Ishikawa (cell line): ENCODE data around the gene PIEZO1.

Experiments used
- CEBPB ChIP-seq: IDR thresholded peaks from 2 replicates; pipeline ENCODE4 v1.6.1; 2012
- EGR1 ChIP-seq: IDR thresholded peaks from 2 replicates; pipeline ENCODE4 v1.6.1; 2012
- EP300 ChIP-seq: IDR thresholded peaks from 2 replicates; pipeline ENCODE4 v1.6.1; 2012; ENCODE audit warnings: borderline replicate concordance
- FOXM1 ChIP-seq: IDR thresholded peaks from 2 replicates; pipeline ENCODE4 v1.6.1; 2012; ENCODE audit warnings: low read depth, borderline replicate concordance
- NFIC ChIP-seq: IDR thresholded peaks from 2 replicates; pipeline ENCODE4 v1.6.1; 2012
- RAD21 ChIP-seq: IDR thresholded peaks from 2 replicates; pipeline ENCODE4 v1.6.1; 2012; ENCODE audit warnings: low read depth
- TAF1 ChIP-seq: IDR thresholded peaks from 2 replicates; pipeline ENCODE4 v1.6.1; 2012; ENCODE audit warnings: low read depth, mild to moderate bottlenecking
- USF1 ChIP-seq: IDR thresholded peaks from 2 replicates; pipeline ENCODE4 v1.6.1; 2012
- YY1 ChIP-seq: IDR thresholded peaks from 2 replicates; pipeline ENCODE4 v1.6.1; 2012; ENCODE audit warnings: low read depth

DNA sequence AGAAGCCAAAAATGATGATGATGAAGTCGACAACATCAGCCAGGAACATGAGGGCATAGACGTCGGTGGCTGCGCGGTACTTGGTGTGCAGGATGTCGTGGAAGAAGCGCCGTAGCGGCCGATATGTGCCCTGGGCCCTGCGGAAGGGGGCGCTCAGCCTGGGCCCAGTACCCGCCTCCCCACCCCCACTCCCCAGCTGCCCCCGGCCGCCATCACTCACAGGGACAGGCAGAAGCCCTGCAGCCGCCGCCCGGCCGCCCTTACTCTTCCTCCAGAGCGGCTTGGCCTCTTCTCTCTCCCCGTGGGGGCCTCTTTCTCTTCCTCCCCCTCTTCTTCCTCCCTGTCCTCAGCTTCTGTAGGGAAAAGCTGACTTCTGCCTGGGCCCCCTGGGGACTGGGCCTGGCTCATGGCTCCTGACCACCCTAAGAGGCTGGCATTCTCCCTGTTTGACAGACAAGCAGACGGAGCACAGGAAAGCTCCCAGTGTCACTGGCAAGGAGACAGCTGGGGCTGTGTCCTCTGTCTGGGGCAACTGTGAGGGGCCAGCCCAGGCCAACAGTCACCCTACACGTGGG lies 64.5 kb downstream of the PIEZO1 start:
- TF ChIP-seq NFIC = no peak
- no peak for TF ChIP-seq EP300
- TF ChIP-seq FOXM1 = no peak
- TF ChIP-seq TAF1 = no peak
- TF ChIP-seq RAD21 = no peak
- TF ChIP-seq CEBPB = no peak
- TF ChIP-seq YY1 = no peak
- TF ChIP-seq USF1 = no peak
- TF ChIP-seq EGR1 = no peak
